Measurements from ENCODE around the gene CROCC.
"Not testable (repeated sequence)": the region's sequence is repeated elsewhere in the genome, so short reads cannot be mapped to it uniquely, and the experiment has no call there.

GRCh38 chr1:16918936-16919665, 2.6 kb upstream of the CROCC start:
- TF ChIP-seq, protein P1, sequence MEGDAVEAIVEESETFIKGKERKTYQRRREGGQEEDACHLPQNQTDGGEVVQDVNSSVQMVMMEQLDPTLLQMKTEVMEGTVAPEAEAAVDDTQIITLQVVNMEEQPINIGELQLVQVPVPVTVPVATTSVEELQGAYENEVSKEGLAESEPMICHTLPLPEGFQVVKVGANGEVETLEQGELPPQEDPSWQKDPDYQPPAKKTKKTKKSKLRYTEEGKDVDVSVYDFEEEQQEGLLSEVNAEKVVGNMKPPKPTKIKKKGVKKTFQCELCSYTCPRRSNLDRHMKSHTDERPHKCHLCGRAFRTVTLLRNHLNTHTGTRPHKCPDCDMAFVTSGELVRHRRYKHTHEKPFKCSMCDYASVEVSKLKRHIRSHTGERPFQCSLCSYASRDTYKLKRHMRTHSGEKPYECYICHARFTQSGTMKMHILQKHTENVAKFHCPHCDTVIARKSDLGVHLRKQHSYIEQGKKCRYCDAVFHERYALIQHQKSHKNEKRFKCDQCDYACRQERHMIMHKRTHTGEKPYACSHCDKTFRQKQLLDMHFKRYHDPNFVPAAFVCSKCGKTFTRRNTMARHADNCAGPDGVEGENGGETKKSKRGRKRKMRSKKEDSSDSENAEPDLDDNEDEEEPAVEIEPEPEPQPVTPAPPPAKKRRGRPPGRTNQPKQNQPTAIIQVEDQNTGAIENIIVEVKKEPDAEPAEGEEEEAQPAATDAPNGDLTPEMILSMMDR (conservative IDR thresholded peaks at IDR 0.05; ENCODE audit: low read length): not testable (repeated sequence)
- TF ChIP-seq EZH2phosphoT487 (IDR thresholded peaks at IDR 0.05; ENCODE audit: borderline replicate concordance, low read depth, low read length): not testable (repeated sequence)
